Stimulated activated CD8-positive, alpha-beta memory T cell treated with anti-CD3 and anti-CD28 coated beads, Interleukin-4, amount 100 ng/mL, for 1 hour (primary cell): ENCODE results near the gene PUSL1.

ENCODE experiments used
- DNase-seq, 2 donors: peaks; one replicate each; pipeline ENCODE4 v3.0.0-alpha.2; 2020; ENCODE audit warnings: low read depth in 2 of 2, low spot score in 1 of 2

Gene PUSL1

DNA sequence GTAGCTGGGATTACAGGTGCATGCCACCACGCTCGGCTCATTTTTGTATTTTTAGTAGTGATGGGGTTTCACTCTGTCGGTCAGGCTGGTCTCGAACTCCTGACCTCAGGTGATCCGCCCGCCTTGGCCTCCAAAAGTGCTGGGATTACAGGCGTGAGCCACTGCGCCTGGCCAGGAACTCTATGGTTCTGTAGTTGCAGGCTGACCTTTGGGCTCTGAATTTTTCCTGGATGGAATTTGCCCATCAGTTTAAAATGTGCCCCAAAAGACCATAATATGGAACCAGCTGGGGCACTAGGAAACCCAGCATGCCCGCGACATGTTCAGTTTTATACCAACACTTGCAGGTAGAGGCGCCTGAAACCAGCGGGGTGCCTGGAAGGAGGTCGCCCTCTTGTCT lies 29.8 kb upstream of the PUSL1 start:
- DNase-seq, result no peak

DNA sequence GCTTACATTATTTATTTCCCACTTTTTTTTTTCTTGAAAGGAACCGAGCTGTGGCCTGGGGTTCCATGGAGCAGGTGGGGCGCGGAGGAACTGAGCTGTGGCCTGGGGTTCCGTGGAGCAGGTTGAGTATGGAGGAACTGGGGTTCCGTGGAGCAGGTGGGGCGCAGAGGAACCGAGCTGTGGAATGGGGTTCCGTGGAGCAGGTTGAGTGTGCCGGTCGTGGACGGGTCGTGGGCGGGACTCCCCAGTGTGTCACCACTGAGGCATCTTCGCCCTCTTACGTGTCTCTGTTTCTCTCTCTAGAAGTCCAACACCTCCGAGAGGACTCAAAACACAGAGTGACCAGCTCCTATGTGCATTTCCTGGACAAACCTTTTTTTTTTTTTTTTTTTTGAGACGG lies 29.4 kb upstream of the PUSL1 start:
- no peak for DNase-seq

DNA sequence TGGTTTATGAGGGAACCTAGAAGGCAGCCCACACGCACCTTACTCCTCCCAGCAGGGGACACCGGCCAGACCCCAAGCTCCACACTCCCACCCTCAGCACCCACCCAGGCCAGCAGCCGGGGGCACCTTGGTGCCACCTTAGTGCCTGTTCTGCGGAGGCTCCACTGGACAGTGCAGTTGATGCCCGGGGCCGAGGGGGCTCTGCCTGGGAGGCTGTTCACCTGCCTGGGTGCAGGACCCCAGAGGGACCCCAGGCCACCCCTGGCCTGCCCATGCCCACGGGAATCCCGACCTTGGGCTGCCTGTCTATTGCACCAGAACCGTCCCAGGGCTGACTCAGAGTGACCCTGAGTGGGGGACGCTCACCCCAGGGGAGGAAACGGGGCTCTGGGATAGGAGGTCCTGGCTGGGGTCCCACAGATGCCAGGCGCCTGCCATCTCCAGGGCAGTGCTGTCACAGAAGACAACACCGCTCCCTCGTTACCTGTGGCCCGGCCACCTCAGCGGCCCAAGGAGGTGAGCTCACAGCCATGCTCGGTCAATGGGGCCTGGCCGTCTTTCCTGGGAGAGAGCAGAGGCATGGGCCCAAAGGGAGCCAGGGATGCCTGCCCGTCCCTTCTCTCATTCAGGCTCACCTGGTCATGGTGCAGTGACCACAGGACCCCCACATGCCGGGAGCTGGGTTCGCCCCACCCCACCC lies 27.5 kb upstream of the PUSL1 start:
- no peak for DNase-seq

DNA sequence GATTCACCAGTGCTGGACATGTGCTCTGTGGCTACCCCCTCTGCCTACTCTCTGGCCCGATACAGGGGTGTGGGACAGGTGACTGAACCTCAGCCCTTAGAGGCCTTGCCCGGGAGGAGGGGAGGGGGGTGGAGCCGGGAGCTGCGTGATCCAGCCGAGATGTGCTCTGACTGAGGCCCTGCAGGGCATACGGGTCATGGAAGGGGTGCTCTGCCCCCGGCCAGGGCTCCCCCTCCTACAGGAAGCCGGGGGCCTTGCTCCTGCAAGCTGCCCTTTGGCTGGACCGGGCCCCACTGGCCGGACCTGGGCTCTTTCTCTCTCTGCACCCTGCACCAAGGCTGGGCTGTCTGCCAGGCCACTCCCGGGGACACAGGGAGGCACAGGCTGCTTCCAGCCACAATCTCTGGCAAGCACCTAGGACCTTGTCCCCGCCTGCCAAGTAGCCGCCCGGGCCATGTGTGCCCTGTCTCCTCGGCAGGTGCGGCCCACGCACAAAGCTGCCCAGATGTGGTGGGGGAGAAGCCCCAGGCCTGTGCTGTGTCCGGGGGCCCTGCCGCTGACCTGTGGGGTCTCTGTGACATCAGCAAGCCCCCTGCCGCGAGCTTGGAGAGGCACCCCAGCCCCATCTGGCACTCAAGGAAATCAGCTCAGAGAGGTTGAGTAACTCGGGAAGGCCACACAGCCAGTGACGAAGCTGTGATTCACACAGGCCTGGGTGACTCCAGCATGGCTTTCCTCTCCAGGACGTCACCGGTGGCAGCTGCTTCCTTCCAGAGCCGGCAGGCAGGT lies 26.7 kb upstream of the PUSL1 start:
- no peak for DNase-seq

DNA sequence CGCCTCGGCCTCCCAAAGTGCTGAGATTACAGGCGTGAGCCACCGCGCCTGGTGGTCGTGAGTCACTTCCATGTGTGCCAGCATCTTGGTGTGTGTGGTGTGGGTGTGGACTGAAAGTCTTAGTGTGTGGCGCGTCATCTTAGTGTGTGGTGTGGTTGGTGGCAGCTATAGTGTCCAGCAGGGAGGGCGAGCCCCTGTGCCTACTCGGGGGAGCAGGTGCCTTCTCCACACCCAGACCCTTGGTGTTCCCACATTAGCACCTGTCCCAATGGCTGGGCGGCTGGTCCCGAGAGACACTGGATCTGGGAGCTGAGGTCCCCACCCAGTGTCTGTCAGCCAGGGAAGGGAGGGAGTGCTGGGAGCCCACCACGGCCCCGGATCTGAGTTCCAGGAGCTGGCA lies 25.4 kb upstream of the PUSL1 start:
- DNase-seq, result no peak

DNA sequence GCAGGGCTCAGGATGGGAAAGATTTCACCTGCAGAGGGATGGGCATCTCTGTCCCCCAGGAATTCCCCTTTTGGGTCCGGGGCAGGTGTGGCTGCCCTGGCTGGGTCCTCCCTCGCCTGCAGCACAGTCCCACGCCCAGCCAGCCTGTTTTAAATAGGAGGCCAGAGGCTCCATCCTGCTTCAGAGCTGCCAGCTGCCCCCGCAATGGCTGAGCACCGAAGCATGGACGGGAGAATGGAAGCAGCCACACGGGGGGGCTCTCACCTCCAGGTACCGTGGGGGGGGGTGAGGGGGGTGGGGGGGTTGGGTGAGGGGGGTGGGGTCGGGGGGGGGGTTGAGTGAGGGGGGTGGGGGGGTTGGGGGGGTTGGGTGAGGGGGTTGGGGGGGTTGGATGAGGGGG lies 24.6 kb upstream of the PUSL1 start:
- no peak for DNase-seq

DNA sequence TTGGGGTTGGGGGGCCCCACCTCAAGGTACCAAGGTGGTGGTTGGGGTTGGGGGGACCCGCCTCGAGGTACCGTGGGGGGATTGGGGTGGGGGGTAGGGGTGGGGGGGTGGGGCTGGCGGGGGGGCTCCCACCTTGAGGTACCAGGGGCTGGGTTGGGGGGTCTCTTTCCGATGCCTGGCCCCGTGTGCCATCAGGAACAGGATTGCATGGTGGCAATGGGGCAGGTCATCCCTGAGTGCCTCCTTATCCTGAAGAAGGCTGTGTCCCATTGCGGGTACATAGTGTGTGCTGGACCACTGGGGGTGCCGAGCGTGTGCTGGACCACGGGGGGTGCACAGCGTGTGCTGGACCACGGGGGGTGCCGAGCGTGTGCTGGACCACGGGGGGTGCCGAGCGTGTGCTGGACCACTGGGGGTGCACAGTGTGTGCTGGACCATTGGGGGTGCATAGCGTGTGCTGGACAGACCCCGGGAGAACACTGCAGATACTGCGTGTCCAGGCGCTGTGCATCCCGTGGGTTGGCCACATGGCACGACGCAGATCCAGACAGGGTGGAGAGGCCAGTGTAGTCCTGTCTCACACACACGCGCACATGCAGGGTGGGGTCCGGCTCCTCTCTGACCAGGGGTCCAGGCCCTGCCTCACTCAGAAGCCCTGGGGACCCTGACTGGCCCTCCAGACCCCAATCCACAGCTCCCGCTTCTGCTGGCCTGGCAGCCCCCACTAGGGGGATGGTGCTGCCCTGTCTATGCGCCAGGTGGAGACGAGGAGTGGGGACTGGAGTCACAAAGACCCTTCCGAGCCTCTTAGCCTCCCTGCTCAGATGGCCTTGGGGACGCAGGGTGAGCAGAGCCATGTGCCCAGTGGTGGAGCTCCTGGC lies 23.9 kb upstream of the PUSL1 start:
- no peak for DNase-seq

DNA sequence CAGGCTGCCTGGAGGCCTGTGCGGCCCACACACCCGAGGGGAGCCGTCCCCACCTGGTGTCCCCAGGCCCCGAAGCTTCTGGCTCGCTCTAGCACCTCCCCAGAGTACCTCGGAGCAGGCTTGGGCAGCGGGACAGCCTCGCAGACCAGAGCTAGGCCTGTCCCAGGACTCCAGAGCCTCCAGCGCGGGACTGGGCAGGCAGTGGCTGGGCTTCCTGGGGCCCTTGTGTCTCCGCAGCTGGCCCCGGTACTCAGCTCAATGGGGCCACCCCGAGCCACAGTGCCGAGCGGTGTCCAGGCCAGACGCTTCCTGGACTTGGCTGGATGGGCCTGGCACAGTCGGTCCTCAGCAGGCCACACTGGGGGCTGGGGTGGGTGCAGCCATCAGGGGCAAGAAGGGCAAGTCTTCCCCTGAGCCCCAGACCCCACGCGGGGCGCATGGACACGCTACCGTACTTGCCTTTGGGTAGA lies 23.3 kb upstream of the PUSL1 start:
- DNase-seq, result no peak

DNA sequence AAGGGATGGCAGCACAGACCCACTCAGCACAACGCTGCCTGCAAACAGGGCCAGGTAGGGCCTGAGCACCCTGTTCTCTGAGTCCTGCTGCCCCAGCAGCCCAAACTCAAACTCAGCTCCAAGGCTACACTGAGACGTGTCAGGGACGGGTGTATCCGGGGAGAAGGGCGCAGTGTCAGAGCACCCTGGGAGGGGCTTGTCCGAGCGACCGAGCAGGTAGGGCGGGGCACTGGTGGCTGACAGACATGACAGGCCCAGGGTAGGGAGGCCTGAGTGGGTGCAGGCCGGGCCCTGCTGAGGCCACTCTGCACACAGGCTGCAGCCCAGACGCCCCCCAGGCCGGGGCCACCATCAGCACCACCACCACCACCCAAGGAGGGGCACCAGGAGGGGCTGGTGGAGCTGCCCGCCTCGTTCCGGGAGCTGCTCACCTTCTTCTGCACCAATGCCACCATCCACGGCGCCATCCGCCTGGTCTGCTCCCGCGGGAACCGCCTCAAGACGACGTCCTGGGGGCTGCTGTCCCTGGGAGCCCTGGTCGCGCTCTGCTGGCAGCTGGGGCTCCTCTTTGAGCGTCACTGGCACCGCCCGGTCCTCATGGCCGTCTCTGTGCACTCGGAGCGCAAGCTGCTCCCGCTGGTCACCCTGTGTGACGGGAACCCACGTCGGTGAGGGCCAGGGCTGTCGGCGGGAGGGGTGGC lies 22.6 kb upstream of the PUSL1 start:
- no peak for DNase-seq

DNA sequence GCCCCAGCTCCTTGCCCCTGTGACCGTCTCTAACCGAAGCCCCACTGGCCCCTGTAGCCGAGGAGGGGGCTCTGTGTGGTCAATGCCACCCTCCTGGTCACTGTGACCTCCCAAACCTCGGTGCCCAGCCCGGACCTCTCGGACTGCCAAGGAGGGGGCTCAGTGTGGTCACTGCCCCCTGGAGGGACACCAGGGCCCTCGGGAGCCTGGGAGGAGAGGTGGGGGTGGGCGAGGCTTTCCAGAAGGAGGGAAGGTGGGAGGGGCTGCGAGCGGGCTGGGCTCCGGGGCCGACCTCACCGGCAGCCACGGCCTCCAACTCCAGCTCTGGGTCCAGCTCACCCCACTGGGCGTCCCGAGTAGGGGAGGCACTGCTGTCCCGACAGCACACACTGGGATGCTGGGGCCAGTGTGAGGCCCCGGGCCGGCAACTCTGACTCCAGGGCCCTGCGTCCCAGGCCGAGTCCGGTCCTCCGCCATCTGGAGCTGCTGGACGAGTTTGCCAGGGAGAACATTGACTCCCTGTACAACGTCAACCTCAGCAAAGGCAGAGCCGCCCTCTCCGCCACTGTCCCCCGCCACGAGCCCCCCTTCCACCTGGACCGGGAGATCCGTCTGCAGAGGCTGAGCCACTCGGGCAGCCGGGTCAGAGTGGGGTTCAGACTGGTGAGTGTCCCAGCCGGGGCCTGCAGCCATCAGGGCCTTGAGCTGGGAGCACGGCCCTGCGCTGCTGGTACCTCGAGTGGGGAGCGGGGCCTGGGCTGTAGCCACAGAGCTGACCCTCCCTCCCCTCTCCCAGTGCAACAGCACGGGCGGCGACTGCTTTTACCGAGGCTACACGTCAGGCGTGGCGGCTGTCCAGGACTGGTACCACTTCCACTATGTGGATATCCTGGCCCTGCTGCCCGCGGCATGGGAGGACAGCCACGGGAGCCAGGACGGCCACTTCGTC lies 21.8 kb upstream of the PUSL1 start:
- no peak for DNase-seq

DNA sequence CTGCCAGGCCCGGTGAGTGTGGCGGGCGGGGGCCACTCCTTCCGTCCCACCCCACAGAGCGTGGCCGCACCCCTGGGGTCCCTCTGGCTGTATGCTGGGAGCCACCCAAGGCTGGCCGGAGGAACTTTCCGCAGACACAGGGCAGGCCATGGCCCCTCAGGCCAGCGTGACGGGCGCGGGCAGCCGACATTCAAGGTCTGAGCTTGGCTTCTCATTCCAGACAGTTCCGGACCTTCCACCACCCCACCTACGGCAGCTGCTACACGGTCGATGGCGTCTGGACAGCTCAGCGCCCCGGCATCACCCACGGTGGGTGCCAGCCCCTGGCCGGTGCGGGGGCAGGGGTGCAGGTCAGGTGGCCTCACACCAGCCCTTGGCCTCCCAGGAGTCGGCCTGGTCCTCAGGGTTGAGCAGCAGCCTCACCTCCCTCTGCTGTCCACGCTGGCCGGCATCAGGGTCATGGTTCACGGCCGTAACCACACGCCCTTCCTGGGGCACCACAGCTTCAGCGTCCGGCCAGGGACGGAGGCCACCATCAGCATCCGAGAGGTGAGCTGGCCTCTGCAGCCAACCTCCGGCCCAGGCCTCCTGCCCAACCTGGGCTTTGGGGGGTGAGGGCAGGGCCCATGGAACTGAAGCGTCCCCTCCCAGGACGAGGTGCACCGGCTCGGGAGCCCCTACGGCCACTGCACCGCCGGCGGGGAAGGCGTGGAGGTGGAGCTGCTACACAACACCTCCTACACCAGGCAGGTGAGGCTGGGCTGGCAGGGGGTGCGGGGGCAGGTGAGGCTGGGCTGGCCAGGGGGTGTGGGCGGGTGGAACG lies 20.9 kb upstream of the PUSL1 start:
- DNase-seq, result no peak

DNA sequence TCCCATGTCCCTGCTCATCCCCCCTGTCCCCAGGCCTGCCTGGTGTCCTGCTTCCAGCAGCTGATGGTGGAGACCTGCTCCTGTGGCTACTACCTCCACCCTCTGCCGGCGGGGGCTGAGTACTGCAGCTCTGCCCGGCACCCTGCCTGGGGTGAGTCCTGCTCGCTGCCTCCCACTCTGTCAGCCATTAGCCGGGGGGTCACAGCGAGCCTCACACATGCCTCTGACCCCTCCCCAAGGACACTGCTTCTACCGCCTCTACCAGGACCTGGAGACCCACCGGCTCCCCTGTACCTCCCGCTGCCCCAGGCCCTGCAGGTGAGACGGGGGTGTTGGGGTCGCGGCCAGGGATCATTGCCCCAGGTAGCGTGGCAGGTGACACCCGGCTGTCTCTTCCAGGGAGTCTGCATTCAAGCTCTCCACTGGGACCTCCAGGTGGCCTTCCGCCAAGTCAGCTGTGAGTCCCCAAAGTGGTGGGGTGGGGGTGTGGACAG lies 18.1 kb upstream of the PUSL1 start:
- no peak for DNase-seq

DNA sequence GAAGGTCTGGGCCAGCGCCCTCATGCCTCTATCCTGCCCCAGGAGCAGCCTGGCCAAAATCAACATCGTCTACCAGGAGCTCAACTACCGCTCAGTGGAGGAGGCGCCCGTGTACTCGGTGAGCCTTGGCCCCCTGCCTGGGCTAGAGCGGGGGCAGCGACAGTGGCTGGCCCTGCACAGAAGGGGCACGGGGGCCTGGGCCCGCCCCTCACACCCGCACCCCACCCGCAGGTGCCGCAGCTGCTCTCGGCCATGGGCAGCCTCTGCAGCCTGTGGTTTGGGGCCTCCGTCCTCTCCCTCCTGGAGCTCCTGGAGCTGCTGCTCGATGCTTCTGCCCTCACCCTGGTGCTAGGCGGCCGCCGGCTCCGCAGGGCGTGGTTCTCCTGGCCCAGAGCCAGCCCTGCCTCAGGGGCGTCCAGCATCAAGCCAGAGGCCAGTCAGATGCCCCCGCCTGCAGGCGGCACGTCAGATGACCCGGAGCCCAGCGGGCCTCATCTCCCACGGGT lies 17.3 kb upstream of the PUSL1 start:
- no peak for DNase-seq

DNA sequence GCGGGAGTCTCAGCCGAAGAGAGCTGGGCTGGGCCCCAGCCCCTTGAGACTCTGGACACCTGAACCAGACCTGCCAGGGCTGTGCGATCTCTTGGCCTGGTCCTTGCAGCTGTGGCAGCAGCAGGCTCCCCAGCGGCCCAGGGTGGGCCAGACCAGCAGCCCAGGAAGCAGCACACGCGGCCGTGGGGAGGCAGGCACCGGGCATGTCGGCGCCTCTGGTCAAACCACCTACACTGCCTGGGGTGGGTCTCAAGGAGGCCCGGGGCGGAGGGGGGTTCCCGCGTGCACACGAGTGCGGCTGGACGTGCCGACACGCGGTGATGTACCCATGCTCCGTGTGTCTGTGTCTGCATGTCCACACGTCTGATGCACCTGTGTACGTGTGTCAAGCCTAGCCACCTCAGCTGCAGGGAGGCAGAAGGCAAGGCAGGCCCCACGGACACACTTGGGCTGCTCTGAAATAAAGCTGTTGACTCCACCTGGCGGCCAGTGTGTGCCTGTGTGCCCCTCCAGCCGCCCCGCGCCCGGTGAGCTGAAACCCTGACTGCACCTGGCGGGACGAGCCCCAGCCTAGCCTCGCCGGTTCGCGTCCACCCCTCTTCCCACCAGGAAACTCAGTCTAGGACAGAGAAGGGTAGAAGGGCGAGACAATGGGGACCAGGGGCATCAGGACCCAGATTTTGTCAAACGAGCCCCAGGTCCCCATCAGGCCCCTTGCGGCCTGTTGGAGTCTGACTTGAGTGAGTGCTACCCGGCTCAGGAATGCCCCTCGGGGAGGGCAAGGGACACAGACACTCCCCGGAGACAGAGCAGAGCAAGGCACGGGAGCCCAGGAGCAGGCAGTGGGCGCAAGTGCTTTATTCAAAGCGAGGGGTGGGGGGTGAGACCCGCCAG lies 16.6 kb upstream of the PUSL1 start:
- peak in 1 of 2 donors; percentile 37 for DNase-seq

DNA sequence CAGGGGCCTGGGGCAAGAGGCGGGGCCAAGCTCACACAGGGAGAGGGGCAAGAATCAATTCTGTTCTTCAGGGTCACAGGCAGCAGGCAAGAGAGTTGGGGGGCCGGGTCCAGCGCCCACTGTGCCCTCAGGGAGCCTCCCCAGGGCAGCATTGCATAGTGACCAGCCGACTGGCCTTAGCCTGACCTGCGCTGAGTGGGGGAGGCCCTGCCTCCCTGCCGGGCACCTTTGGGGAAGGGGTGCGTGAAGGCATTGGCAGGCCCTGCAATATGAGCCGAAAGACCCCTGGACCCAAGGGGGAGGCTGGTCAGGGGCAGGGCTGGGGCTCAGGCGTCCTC lies 16.0 kb upstream of the PUSL1 start:
- no peak for DNase-seq

DNA sequence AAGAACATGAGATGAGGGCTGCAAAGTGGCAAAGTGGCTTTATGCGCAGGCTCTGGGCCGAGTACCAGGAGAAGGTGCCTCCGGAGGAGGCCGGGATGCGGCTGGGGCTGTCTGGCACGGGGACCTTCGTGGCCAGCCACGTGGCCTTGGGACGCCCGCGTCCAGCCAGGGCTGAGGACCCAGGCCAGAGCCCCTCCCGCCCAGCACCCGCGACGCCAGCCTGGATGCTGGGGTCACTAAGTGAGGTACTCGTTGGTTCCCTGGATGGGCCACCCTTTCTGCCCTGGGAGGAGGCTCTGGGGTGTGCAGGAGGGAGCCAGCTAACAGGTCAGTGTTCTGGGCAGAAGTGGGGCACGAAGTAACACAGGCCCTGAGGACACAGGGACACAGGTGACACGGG lies 15.5 kb upstream of the PUSL1 start:
- no peak for DNase-seq

DNA sequence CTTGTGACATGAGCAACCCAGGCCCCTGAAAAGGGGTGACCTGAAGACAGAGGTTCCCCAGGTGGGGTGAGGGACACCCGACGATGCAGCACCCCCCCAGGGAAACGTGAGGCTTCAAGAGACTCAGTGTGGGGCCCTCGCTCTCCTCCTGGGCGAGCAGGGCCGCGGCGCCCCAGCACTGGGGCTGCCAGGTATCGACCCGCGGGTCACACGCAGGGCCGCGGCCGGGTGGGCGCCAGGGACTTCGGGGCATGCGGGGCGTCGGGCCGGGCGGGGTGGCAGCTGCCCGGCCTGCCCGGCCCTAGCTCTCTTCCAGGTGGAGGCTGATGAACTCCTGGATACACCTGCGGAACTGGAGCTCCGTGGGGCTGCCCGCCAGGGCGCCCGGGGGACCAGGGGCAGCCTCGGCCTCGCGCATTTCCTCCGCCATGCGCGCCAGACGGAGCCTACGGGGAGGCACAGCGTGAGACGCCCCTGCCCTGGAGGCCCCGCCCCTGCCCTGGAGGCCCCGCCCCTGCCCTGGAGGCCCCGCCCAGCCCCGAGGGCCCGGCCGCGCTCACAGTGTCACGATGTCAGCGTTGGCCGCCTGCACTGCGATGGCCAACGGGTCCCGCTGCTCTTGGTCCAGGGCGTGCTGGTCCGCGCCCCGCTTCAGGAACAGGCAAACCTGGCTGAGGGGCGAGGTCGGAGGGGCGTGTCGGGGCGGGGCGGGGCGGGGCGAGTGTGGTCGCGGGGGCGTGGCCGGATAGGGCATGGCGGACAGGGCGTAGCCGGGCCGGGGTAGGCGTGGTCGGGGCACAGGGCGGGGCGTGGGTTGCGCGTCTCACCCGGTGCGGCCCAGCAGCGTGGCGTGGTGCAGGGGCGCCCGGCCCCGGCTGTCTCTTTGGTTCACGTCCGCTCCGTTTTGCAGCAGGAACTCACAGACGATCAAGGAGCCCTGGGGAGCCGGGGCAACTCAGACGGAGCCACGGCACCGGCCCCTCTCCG lies 14.8 kb upstream of the PUSL1 start:
- DNase-seq, result no peak
